Fibroblast of lung (primary cell): ENCODE data around the gene SLC22A7.

Experiments used
- EZH2 ChIP-seq: IDR thresholded peaks from 2 replicates; pipeline ENCODE4 v1.5.1; 2012; ENCODE audit warnings: low read length, control low read depth, mild to moderate bottlenecking; ENCODE audit errors: missing control alignments
- TF ChIP-seq, protein P1 (sequence below), 2 donors: IDR thresholded peaks in 1 of 2; conservative IDR thresholded peaks in 1 of 2; 1 replicate in 1 of 2; 2 replicates in 1 of 2; pipeline ENCODE4 v1.5.1; 2011 to 2012; ENCODE audit warnings: low read length in 2 of 2, control low read depth in 1 of 2, inconsistent platforms in 1 of 2, low read depth in 1 of 2, mild to moderate bottlenecking in 1 of 2

DNA sequence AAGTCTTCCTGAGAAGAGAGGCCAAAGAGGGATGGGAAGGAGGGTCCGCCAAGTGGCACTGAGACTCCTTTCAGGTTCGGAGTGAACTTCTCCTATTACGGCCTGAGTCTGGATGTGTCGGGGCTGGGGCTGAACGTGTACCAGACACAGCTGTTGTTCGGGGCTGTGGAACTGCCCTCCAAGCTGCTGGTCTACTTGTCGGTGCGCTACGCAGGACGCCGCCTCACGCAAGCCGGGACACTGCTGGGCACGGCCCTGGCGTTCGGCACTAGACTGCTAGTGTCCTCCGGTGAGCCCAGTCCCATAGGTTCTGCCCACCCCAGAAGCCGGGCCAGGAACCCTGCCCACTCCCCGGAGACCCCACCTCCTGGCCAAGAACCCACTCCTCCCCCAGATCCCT is 4.1 kb downstream of the SLC22A7 start:
- TF ChIP-seq, protein P1, sequence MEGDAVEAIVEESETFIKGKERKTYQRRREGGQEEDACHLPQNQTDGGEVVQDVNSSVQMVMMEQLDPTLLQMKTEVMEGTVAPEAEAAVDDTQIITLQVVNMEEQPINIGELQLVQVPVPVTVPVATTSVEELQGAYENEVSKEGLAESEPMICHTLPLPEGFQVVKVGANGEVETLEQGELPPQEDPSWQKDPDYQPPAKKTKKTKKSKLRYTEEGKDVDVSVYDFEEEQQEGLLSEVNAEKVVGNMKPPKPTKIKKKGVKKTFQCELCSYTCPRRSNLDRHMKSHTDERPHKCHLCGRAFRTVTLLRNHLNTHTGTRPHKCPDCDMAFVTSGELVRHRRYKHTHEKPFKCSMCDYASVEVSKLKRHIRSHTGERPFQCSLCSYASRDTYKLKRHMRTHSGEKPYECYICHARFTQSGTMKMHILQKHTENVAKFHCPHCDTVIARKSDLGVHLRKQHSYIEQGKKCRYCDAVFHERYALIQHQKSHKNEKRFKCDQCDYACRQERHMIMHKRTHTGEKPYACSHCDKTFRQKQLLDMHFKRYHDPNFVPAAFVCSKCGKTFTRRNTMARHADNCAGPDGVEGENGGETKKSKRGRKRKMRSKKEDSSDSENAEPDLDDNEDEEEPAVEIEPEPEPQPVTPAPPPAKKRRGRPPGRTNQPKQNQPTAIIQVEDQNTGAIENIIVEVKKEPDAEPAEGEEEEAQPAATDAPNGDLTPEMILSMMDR (conservative IDR thresholded peaks at IDR 0.05 in 1 of 2, IDR thresholded peaks at IDR 0.05 in 1 of 2; ENCODE audit: low read depth in 1 of 2, low read length in 2 of 2) = no peak
- TF ChIP-seq EZH2 = no peak
